Type B pancreatic cell (in vitro differentiated cells): ENCODE data around the gene TIFAB. TPM values are rescaled to one million over a fixed set of nuclear protein-coding genes. Genes with fewer than 3 reads are reported as not detected.

Experiments
- DNase-seq: peaks from one replicate; pipeline ENCODE4 v3.0.0; 2021; ENCODE audit warnings: mixed read lengths; ENCODE audit not compliant: unreplicated experiment; ENCODE audit errors: extremely low spot score
- H3K27ac Mint-ChIP-seq: 2 replicates; pipeline ENCODE4 v1.8.0; 2021; ENCODE audit warnings: mild to moderate bottlenecking, mixed read lengths
- H3K27me3 Mint-ChIP-seq: 2 replicates; pipeline ENCODE4 v1.8.0; 2021; ENCODE audit warnings: mixed read lengths
- H3K36me3 Mint-ChIP-seq: 2 replicates; pipeline ENCODE4 v1.8.0; 2021; ENCODE audit warnings: mixed read lengths
- H3K4me1 Mint-ChIP-seq: one replicate; pipeline ENCODE4 v1.8.0; 2021; ENCODE audit warnings: mixed read lengths; ENCODE audit not compliant: unreplicated experiment
- H3K4me3 Mint-ChIP-seq: 2 replicates; pipeline ENCODE4 v1.8.0; 2021; ENCODE audit warnings: mild to moderate bottlenecking, mixed read lengths
- H3K9me3 Mint-ChIP-seq: 2 replicates; pipeline ENCODE4 v1.8.0; 2021; ENCODE audit warnings: mixed read lengths
- CTCF ChIP-seq: fragments of 200-600 bp; sonication (generic); conservative IDR thresholded peaks from 2 replicates; pipeline ENCODE4 v1.5.0; 2021; ENCODE audit warnings: antibody characterized with exemption, mild to moderate bottlenecking
- total RNA-seq: library from RNA; stranded (reverse); gene quantifications from 2 replicates; pipeline ENCODE4 v1.2.1, GENCODE V29; 2021; ENCODE audit warnings: low replicate concordance

TIFAB gene
- total RNA-seq, 1 donor from 2014 or later = not detected

GRCh38 chr5:135429301-135430134 is 22.6 kb downstream of the TIFAB start:
- peaks cover 8% of the 10 kb centered on the region for H3K9me3 Mint-ChIP-seq

GRCh38 chr5:135428586-135428985 is 23.6 kb downstream of the TIFAB start:
- no peaks in the 10 kb centered on the region for H3K36me3 Mint-ChIP-seq
- TF ChIP-seq CTCF = no peak

More at GRCh38 chr5:135429301-135430134, 22.6 kb downstream of the TIFAB start:
- peaks cover 4% of the 10 kb centered on the region for H3K27me3 Mint-ChIP-seq
- H3K27ac Mint-ChIP-seq = no peak overlapping the region
- TF ChIP-seq CTCF = no peak
- DNase-seq = no peak
- no peak overlapping the region for H3K4me3 Mint-ChIP-seq
- H3K4me1 Mint-ChIP-seq = peaks cover 24% of the 10 kb centered on the region
- no peaks in the 10 kb centered on the region for H3K36me3 Mint-ChIP-seq

GRCh38 chr5:135426102-135427082 is 25.8 kb downstream of the TIFAB start:
- no peak for DNase-seq
- TF ChIP-seq CTCF = peak; percentile 78
- H3K4me3 Mint-ChIP-seq = no peak overlapping the region

More at GRCh38 chr5:135428586-135428985, 23.6 kb downstream of the TIFAB start:
- peaks cover 4% of the 10 kb centered on the region for H3K27me3 Mint-ChIP-seq
- H3K4me3 Mint-ChIP-seq = no peak overlapping the region
- DNase-seq = no peak
- no peak overlapping the region for H3K27ac Mint-ChIP-seq
- H3K4me1 Mint-ChIP-seq = peaks cover 18% of the 10 kb centered on the region
- peaks cover 8% of the 10 kb centered on the region for H3K9me3 Mint-ChIP-seq

GRCh38 chr5:135425641-135426040 is 26.5 kb downstream of the TIFAB start:
- peaks cover 8% of the 10 kb centered on the region for H3K9me3 Mint-ChIP-seq
- H3K4me3 Mint-ChIP-seq = no peak overlapping the region
- peaks cover 16% of the 10 kb centered on the region for H3K4me1 Mint-ChIP-seq
- no peaks in the 10 kb centered on the region for H3K36me3 Mint-ChIP-seq
- H3K27ac Mint-ChIP-seq = no peak overlapping the region
- no peak for TF ChIP-seq CTCF
- peaks cover 13% of the 10 kb centered on the region for H3K27me3 Mint-ChIP-seq
- DNase-seq = no peak

More at GRCh38 chr5:135426102-135427082, 25.8 kb downstream of the TIFAB start:
- Mint-ChIP-seq H3K36me3 (no peaks in the 10 kb centered on the region), H3K9me3 (peaks cover 8% of the 10 kb centered on the region), H3K4me1 (peaks cover 16% of the 10 kb centered on the region), H3K27ac (no peak overlapping the region), H3K27me3 (peaks cover 6% of the 10 kb centered on the region)

- TF ChIP-seq CTCF = no peak
- no peaks in the 10 kb centered on the region for H3K4me1 Mint-ChIP-seq
- peaks cover 5% of the 10 kb centered on the region for H3K9me3 Mint-ChIP-seq
- no peak overlapping the region for H3K4me3 Mint-ChIP-seq
- peaks cover 25% of the 10 kb centered on the region for H3K27me3 Mint-ChIP-seq
- DNase-seq = no peak
- no peaks in the 10 kb centered on the region for H3K36me3 Mint-ChIP-seq
- H3K27ac Mint-ChIP-seq = no peak overlapping the region
Measured at GRCh38 chr5:135423846-135424168, 28.3 kb downstream of the TIFAB start.
